Rectal smooth muscle tissue (tissue), 1 donor: ENCODE data around the gene KIF2A.

Experiments
- H3K27ac ChIP-seq: one replicate; pipeline ENCODE4 v1.7.0; 2013; ENCODE audit warnings: low read depth, low read length, inconsistent platforms
- H3K27me3 ChIP-seq: one replicate; pipeline ENCODE4 v1.7.0; 2013; ENCODE audit warnings: low read length; ENCODE audit not compliant: control insufficient read depth, insufficient read depth
- H3K36me3 ChIP-seq: one replicate; pipeline ENCODE4 v1.7.0; 2013; ENCODE audit warnings: low read length; ENCODE audit not compliant: control insufficient read depth, insufficient read depth
- H3K4me1 ChIP-seq: one replicate; pipeline ENCODE4 v1.7.0; 2013; ENCODE audit warnings: low read length; ENCODE audit not compliant: control insufficient read depth, insufficient read depth
- H3K4me3 ChIP-seq: one replicate; pipeline ENCODE4 v1.7.0; 2013; ENCODE audit warnings: low read length
- H3K9ac ChIP-seq: one replicate; pipeline ENCODE4 v1.7.0; 2013; ENCODE audit warnings: low read length

Gene KIF2A

DNA sequence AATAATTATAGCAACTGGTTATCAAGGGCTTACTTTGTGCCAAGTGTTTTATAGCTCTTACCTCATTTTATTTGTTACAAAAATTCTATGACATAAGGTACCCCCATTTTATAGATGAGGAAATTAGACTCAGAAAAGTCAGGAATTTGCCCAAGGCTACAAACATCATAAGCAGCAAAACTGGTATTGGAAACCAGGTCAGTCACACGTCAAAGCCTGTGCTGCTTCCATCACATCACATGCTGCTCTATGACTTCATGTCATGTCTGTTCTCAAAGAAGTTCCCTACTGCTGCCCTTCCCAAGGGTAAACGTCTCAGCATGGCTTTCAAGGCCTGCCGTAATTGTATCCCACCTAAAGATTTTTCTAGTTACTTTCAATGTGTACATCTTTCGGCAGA is 6.9 kb upstream of the KIF2A start:
- Histone ChIP-seq H3K27ac (no peak overlapping the region), H3K4me1 (no peaks in the 10 kb centered on the region), H3K36me3 (no peaks in the 10 kb centered on the region), H3K4me3 (no peak overlapping the region), H3K9ac (no peak overlapping the region), H3K27me3 (no peaks in the 10 kb centered on the region)

DNA sequence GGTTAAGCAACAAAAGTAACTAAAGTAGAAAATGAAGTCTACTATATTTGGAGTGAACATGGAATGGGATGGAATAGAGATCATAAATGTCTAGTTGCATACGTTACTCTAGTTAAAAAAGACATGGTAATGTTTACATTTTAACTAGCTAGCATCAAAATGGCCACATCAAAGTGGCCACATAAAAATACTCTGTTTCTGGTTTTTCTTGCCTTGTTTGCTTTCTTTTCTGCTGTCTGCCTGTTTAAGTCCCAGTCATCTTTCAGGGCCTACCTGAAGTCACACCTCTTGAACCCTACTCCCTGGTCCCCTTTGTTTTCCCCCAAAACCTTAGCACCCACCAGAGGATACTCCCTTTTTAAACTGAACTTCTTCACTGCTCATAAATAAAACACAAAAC is 6.4 kb upstream of the KIF2A start:
- Histone ChIP-seq H3K27me3 (no peaks in the 10 kb centered on the region), H3K36me3 (no peaks in the 10 kb centered on the region), H3K27ac (no peak overlapping the region), H3K9ac (no peak overlapping the region), H3K4me1 (no peaks in the 10 kb centered on the region), H3K4me3 (no peak overlapping the region)

DNA sequence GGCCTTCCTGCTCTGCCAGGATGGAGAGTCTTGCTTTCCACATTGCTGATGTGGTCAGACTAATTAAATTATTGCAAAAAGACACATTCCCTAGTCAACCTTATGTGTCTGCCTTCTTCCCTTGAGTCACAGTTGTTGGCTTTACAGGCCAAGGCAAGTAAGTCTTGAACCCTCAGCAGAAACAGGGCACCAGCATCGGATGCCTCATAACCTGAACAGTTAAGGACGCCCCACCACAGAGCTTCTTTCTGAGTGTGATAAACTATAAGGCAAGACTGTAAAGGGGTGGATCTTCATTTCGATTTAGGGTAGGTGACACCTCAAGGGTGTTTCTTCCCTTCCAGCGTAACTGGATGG is 670 bp upstream of the KIF2A start:
- Histone ChIP-seq H3K27ac (peak overlapping the region; percentile 82), H3K27me3 (no peaks in the 10 kb centered on the region), H3K9ac (peak overlapping the region; percentile 89), H3K36me3 (no peaks in the 10 kb centered on the region), H3K4me3 (peak overlapping the region; percentile 76), H3K4me1 (no peaks in the 10 kb centered on the region)

DNA sequence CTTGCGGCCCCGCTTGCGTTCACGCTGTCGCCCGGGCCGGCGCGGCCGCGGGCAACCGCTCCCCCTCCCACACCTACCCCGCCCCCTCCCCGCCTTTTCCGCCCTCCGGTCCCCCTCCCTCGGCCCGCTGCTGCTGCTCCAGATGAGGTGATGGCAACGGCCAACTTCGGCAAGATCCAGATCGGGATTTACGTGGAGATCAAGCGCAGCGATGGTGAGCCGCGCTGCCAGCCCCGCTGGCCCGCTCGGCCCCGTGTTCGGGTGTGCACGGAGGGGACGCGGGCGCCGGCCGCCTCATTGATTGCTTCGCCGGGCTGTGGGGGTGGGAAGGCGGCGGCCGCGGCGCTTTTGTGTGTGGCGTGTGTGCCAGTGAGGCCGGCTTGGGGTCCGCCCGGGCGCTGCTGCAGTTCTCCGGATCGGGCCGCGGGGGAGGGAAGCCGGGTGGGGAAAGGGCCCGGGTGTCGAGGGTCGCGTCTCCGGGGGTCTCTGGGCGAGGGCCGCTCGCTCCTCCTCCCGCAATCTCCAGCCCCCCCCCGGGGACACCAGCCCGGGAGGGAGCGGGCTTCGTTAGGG is 403 bp downstream of the KIF2A start:
- Histone ChIP-seq H3K4me1 (no peaks in the 10 kb centered on the region), H3K27ac (peak overlapping the region; percentile 82), H3K9ac (peak overlapping the region; percentile 77), H3K36me3 (no peaks in the 10 kb centered on the region), H3K27me3 (no peaks in the 10 kb centered on the region), H3K4me3 (peak overlapping the region; percentile 83)

DNA sequence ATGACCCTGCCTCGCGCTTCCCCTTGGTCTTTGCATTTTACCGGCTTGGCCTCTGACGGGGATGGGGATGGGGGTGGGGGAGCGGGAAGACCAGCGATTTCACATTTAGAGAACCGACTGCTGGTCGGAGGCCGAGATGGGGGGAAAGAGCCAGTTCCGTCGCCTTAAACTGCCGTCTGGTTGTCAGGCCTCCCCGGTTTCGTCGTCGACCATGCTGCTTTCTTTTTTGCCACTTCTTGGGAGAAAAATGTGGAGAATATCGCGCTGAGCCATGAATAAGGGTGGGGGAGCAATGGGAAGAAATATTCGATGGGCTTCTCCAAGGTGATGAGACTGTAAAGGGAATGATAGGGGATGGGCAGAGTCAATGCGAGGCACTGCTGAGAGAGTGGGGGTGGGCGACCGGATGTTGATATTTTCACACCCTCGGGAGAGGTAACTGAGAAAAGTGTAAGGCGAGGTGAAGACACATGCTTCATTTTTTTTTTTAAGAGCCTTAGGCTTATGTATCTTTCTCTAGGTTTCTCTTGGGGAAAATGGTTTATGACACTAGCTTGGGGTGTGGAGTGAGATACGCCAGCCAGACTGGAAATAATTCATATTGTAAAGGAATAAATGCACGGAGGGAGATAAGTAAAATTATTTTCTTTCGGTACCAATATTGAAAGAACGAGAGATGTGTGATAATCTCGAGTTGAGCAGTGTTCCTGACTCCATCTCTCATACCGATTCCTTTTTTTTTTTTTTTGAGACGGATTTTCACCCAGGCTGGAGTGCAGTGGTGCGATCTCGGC is 1.1 kb downstream of the KIF2A start:
- H3K9ac ChIP-seq: peak overlapping the region; percentile 64
- peak overlapping the region; percentile 82 for H3K27ac ChIP-seq
- H3K27me3 ChIP-seq: no peaks in the 10 kb centered on the region
- H3K4me3 ChIP-seq: peak overlapping the region; percentile 83
- no peaks in the 10 kb centered on the region for H3K4me1 ChIP-seq
- H3K36me3 ChIP-seq: no peaks in the 10 kb centered on the region

DNA sequence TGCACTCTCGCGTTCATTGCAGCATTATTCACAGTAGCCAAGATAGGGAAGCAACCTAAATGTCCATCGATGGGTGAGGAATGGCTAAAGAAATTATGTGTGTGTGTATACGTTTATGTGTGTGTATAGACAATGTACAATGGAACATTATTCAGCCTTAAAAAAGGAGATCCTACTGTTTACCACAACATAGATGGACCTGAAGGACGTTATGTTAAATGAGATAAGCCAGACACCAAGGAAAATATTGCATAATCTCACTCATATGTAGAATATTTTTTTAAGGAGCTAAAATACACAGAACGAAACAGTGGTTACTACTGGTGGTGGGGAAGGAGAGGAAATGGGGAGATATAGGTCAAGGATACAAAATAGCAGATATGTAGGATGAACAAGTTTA is 2.4 kb downstream of the KIF2A start:
- Histone ChIP-seq H3K9ac (no peak overlapping the region), H3K4me3 (no peak overlapping the region), H3K4me1 (no peaks in the 10 kb centered on the region), H3K36me3 (no peaks in the 10 kb centered on the region), H3K27ac (no peak overlapping the region), H3K27me3 (no peaks in the 10 kb centered on the region)

DNA sequence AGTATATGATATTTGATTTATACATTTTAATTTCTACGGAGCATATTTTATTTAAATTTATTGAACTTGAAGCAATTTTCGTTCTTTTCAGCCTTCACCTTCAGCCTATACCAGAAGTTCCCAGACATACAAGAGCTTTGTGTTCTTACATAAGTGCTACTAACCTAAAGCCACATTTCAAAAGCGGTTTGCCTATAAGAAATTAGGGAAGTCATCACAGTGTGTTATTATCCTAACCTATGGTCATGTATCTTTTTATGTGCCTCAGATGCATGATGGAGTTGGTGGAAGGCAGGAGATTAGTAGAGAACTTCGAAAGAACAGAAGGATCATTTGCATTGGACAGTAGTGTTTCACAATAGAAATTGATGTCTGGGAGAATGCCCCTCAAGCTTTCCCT is 3.1 kb downstream of the KIF2A start:
- no peak overlapping the region for H3K27ac ChIP-seq
- no peaks in the 10 kb centered on the region for H3K36me3 ChIP-seq
- no peak overlapping the region for H3K9ac ChIP-seq
- no peaks in the 10 kb centered on the region for H3K27me3 ChIP-seq
- no peaks in the 10 kb centered on the region for H3K4me1 ChIP-seq
- H3K4me3 ChIP-seq: no peak overlapping the region

DNA sequence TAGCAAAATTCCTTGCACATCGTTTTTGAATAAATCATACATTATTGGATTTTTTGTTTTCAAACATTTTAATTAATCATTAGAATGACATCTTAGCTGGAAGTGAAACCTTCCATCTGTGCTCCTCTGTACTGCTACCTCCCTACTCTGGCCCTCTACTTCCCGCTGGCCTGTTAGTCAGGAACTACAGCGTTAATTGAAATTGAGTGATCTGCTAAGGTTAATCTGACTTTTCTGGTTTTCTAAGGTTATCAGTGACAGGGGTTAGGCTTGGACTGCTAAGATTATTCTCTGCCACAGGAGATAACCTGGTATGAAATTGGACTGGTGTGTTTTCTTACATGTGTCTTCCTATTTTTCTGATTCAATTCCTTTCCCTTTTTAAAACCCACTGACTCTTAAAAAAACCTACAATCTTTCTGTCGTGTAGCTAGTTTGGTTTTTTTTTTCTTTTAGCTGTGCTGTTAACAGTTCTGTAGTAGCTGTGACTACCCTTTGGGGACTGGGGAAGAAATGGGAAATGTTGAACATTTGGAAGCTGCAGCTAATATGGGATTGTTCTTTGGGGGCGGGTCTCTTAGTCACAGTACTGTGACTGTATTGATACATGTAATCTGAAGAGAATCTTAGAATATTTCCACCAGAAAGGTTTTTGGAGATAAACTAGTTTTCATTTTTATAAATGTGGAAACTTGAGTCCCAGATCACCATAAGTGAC is 4.6 kb downstream of the KIF2A start:
- Histone ChIP-seq H3K36me3 (no peaks in the 10 kb centered on the region), H3K27me3 (no peaks in the 10 kb centered on the region), H3K4me1 (no peaks in the 10 kb centered on the region), H3K9ac (no peak overlapping the region), H3K4me3 (no peak overlapping the region), H3K27ac (no peak overlapping the region)

DNA sequence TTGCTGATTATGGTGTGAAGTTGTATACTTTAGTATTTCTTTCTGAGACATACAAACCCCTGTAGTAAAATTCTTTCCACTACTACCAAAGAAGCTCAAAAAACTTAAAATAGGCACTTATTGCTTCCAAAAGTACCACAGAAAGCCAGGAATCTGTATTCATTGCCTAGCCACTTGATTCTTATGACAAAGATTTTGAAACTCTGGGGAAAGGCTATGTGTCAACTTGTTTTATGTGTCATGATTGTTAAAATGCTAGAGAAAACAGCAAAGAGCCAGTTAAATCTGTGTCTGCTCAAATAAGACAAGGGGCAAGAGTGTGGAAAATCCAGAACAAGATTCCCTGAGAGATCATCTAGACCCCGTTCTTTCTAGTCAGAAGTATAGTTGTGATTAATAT is 6.0 kb downstream of the KIF2A start:
- H3K4me3 ChIP-seq: no peak overlapping the region
- H3K27me3 ChIP-seq: no peaks in the 10 kb centered on the region
- no peak overlapping the region for H3K27ac ChIP-seq
- no peak overlapping the region for H3K9ac ChIP-seq
- H3K4me1 ChIP-seq: no peaks in the 10 kb centered on the region
- no peaks in the 10 kb centered on the region for H3K36me3 ChIP-seq

DNA sequence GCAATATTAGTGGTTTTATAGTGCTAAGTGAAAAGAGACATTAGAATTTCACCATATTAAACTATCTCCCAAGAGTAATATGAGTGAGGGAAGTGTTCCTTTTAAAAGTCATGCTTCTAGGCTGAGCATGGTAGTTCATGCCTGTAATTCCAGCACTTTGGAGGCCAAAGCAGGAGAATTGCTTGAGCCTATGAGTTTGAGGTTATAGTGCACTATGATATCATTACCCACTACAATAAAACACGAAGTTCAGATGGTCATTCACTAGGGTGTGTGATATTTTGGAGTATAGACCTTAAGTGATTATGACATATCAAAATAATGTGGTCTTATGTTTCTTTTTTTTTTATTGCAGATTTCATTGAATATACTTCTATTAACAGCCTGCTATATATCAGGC is 6.7 kb downstream of the KIF2A start:
- H3K9ac ChIP-seq: no peak overlapping the region
- no peaks in the 10 kb centered on the region for H3K4me1 ChIP-seq
- no peaks in the 10 kb centered on the region for H3K36me3 ChIP-seq
- H3K27ac ChIP-seq: no peak overlapping the region
- no peaks in the 10 kb centered on the region for H3K27me3 ChIP-seq
- H3K4me3 ChIP-seq: no peak overlapping the region

DNA sequence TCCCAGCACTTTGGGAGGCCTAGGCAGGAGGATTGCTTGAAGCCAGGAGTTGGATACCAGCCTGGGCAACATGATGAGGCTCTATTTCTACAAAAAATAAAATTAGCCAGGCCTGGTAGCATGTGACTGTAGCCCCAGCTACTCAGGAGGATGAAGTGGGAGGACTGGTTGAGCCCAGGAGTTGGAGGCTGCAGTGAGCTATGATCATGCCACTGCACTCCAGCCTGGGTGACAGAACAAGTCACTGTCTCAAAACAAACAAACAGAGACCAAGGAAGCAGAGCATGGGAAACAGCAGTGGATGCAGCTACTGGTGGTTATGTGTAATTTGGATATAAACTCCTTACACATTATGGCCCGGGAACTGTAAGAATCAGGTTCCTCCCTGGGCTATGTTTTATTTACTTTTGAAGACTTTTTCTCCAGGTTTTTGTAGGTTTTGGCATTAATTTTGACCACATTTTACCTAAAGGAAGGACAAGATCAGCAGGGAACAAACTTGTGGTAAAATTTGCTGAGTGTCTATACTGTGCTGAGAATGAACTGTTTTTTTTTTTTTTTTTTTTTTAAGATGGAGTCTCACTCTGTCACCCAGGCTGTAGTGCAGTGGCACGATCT is 8.3 kb downstream of the KIF2A start:
- no peak overlapping the region for H3K27ac ChIP-seq
- no peaks in the 10 kb centered on the region for H3K27me3 ChIP-seq
- no peak overlapping the region for H3K9ac ChIP-seq
- no peaks in the 10 kb centered on the region for H3K36me3 ChIP-seq
- no peaks in the 10 kb centered on the region for H3K4me1 ChIP-seq
- no peak overlapping the region for H3K4me3 ChIP-seq

DNA sequence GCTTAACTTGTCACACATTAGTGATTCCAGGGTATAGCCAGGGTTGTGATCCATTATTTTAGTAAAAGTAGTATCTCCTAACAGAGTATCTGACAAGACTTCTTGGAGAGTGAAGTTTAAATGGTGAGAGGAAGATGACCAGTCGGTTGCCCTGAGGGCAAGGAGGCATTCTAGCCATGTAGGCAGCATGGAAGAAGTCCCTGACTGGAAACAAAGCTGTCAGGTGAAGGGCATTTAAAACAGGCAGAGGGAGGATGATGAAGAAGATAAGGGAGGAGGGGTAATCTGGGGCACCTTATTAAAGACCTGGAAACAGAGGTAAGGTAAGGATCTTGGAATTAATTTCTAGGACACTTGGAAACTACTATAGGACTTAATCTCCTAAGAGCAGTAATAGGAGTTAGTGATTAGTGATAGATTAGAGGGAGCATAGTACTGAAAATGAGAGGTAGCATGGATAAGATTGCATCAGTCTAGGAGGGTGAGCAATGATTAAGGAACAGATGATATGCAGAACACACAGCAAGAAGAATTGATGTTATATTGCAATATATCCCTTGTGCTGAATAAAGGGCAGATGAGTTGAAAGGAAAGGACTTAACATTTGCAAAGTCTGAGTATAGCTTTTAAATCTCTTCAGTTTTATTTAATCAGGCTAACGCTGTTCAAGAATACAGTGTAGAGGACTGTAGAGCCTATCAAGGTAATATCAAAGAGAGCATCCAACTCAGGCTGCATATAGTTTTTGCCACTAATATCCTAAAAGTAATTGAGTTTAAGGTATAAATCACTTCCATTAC is 9.6 kb downstream of the KIF2A start:
- no peaks in the 10 kb centered on the region for H3K36me3 ChIP-seq
- H3K4me3 ChIP-seq: no peak overlapping the region
- no peaks in the 10 kb centered on the region for H3K4me1 ChIP-seq
- no peak overlapping the region for H3K9ac ChIP-seq
- no peak overlapping the region for H3K27ac ChIP-seq
- H3K27me3 ChIP-seq: no peaks in the 10 kb centered on the region
